ENCODE data around the gene PCSK1.

Gene PCSK1

GRCh38 chr5:96432216-96433065 is 607 bp downstream of the PCSK1 start:
- no peak for TF ChIP-seq POLR2AphosphoS5 (IDR thresholded peaks at IDR 0.05; ENCODE audit: low read depth, low read length)

- TF ChIP-seq POLR2AphosphoS5 (IDR thresholded peaks at IDR 0.05; ENCODE audit: low read depth, low read length) (no peak), FOXP2 (optimal IDR thresholded peaks at IDR 0.05; ENCODE audit: borderline replicate concordance, extremely low read depth, extremely low read length, insufficient read depth) (peak; percentile 48), SIN3A (IDR thresholded peaks at IDR 0.05; ENCODE audit: borderline replicate concordance, insufficient read depth, low read length) (no peak), REST (IDR thresholded peaks at IDR 0.05; ENCODE audit: insufficient read depth in 1 of 2, low read depth in 2 of 2, low read length in 2 of 2) (0 out of 4 replicates have a peak, but pooled peaks of 1 of the 2 experiments have one; percentile 4), TAF1 (IDR thresholded peaks at IDR 0.05; ENCODE audit: borderline replicate concordance, insufficient read depth, low read length) (no peak)
Measured at GRCh38 chr5:96431376-96432187, 1.5 kb downstream of the PCSK1 start.

- TF ChIP-seq SIN3A (IDR thresholded peaks at IDR 0.05; ENCODE audit: borderline replicate concordance, insufficient read depth, low read length) (no peak), REST (IDR thresholded peaks at IDR 0.05; ENCODE audit: insufficient read depth in 1 of 2, low read depth in 2 of 2, low read length in 2 of 2) (peak; percentile 89 to 95), POLR2AphosphoS5 (IDR thresholded peaks at IDR 0.05; ENCODE audit: low read depth, low read length) (no peak)
Measured at GRCh38 chr5:96427824-96428223, 5.2 kb downstream of the PCSK1 start.

- TF ChIP-seq TAF1 (IDR thresholded peaks at IDR 0.05; ENCODE audit: borderline replicate concordance, insufficient read depth, low read length) (no peak), POLR2AphosphoS5 (IDR thresholded peaks at IDR 0.05; ENCODE audit: low read depth, low read length) (no peak), FOXP2 (optimal IDR thresholded peaks at IDR 0.05; ENCODE audit: borderline replicate concordance, extremely low read depth, extremely low read length, insufficient read depth) (no peak), SIN3A (IDR thresholded peaks at IDR 0.05; ENCODE audit: borderline replicate concordance, insufficient read depth, low read length) (no peak), REST (IDR thresholded peaks at IDR 0.05; ENCODE audit: insufficient read depth in 1 of 2, low read depth in 2 of 2, low read length in 2 of 2) (no peak)
Measured at GRCh38 chr5:96426831-96427230, 6.2 kb downstream of the PCSK1 start.

GRCh38 chr5:96425443-96425842 is 7.6 kb downstream of the PCSK1 start:
- TF ChIP-seq SIN3A (IDR thresholded peaks at IDR 0.05; ENCODE audit: borderline replicate concordance, insufficient read depth, low read length) = no peak
- TF ChIP-seq REST (IDR thresholded peaks at IDR 0.05; ENCODE audit: insufficient read depth in 1 of 2, low read depth in 2 of 2, low read length in 2 of 2) = no peak
- TF ChIP-seq POLR2AphosphoS5 (IDR thresholded peaks at IDR 0.05; ENCODE audit: low read depth, low read length) = no peak
- no peak for TF ChIP-seq FOXP2 (optimal IDR thresholded peaks at IDR 0.05; ENCODE audit: borderline replicate concordance, extremely low read depth, extremely low read length, insufficient read depth)
- no peak for TF ChIP-seq TAF1 (IDR thresholded peaks at IDR 0.05; ENCODE audit: borderline replicate concordance, insufficient read depth, low read length)
